ENCODE measurements around the gene KCNJ15. TPM values are rescaled to one million over a fixed set of nuclear protein-coding genes. Genes with fewer than 3 reads are reported as not detected.

KCNJ15 gene
- total RNA-seq, 5 donors from 2014 or later (not counting 1 experiment from before 2014, with no cell fraction given) = 0.09 to 0.66 (median 0.43) TPM

DNA sequence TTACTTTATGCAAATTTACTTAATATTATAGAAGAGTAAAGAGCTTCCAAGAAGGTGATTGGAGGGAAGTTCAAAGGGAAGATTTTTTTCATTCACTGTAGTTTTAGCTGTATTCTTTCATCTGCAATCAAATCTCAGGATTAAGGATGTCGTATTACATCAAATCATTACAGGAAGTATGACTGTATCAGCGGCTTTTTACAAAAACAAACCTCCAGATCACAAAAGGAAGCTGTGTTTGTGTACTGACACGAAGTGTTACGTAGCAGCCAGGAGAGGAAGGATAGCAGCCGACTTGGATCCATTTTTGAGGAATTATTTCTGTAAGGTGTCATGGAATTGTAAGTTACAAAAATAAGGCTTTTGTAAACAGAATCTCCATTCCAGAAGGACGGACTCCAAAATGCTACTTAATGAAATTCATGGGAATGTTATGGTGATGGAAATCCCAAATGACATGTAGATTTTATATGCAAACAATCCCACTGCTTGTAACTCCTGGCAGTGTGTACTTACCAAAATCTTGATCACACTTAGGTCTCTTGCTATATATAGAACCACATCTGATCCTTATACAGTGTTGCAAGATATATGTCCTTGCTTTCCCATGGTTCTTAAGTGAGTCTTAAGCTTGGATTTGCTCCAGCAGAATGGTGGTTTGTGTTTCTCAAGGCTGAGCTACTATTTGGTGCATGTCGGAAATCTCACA lies 49.8 kb downstream of the KCNJ15 start:
- POLR2A ChIA-PET = interaction anchor here (0.6 to 1.1 kb wide), 4 partner anchors 10 to 872 kb away, joined by 3 read pairs; no protein-coding TSS in a partner anchor

DNA sequence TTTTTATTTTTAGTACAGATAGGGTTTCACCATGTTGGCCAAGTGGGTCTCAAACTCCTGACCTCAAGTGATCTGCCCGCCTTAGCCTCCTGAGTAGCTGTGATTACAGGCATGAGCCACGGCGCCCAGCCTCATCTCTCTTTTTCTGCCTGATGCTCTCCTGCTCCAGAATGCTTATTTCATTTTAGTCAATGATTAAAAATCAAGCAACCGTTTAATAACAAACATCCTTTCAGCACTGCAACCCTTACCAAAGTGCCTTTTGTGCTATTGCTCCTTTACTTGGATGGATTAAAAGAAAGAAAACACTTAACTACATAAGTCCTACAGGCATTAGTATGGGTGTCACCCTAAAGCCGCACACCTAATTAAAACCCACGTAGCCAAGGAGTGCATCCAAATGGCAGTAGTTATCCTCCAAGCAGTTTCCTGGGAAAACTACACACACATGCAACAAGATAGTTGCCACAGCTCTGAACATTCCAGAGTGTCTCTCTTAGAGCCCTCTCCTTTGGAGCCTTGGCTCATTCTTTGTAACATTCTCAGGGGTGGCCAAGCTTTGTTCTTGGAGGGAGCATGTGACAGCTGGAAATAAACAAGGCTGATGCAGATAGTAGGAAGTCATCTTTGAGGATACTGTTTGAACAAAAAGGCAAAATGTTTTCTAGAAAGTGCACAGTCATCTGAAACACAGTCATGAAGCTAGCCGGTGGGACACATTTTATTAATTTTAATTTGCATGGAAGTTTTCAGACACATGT lies 51.2 kb downstream of the KCNJ15 start:
- POLR2A ChIA-PET = interaction anchor here in 1 of 2 donors (0.8 kb wide), 1 partner anchor 31 kb away, joined by 8 read pairs; no protein-coding TSS in a partner anchor
- H3K4me3 ChIP-seq (ENCODE audit: control insufficient read depth in 1 of 2, extremely low read depth in 1 of 2, low read length in 1 of 2) = no peak overlapping the region
- Mint-ChIP-seq H3K4me3 (no peak overlapping the region), H3K27me3 (no peaks in the 10 kb centered on the region), H3K9me3 (no peaks in the 10 kb centered on the region), H3K4me1 (peaks cover 14 to 18% (median 17%) of the 10 kb centered on the region in 3 donors), H3K27ac (no peak overlapping the region), H3K36me3 (no peaks in the 10 kb centered on the region)
- ATAC-seq (replicated peaks in 1 of 4) (no peak), DNase-seq (no peak)
- WGBS (ENCODE audit: insufficient coverage) = 90% methylated on average over 3 of the region's 7 CpGs
- CTCF ChIA-PET = interaction anchor here (0.7 to 2.1 kb wide), 3 partner anchors 14 to 150 kb away, joined by 3 to 5 read pairs (median 5); no protein-coding TSS in a partner anchor
- no peaks in the 10 kb centered on the region for H3K27me3 ChIP-seq (replicated peaks in 1 of 2; ENCODE audit: control insufficient read depth in 2 of 2, extremely low read depth in 1 of 2, insufficient read depth in 2 of 2, low read length in 1 of 2)
- H3K9me3 ChIP-seq = no peaks in the 10 kb centered on the region
- no peaks in the 10 kb centered on the region for H3K36me3 ChIP-seq (ENCODE audit: control insufficient read depth in 2 of 2, extremely low read depth in 1 of 2, insufficient read depth in 1 of 2, low read length in 1 of 2)
- peaks cover 4 to 7% of the 10 kb centered on the region in 2 experiments for H3K4me1 ChIP-seq (ENCODE audit: control insufficient read depth in 1 of 2, extremely low read depth in 1 of 2, insufficient read depth in 2 of 2, low read length in 2 of 2)
- H3K27ac ChIP-seq (ENCODE audit: low read length) = no peak overlapping the region

More for the DNA sequence above, 49.8 kb downstream of the KCNJ15 start:
- no peaks in the 10 kb centered on the region for H3K9me3 ChIP-seq
- no peaks in the 10 kb centered on the region for H3K27me3 ChIP-seq (replicated peaks in 1 of 2; ENCODE audit: control insufficient read depth in 2 of 2, extremely low read depth in 1 of 2, insufficient read depth in 2 of 2, low read length in 1 of 2)
- H3K4me1 Mint-ChIP-seq = peaks cover 17 to 21% (median 17%) of the 10 kb centered on the region in 3 donors
- peak overlapping the region; percentile 76 to 77 for H3K27ac Mint-ChIP-seq
- H3K4me3 Mint-ChIP-seq = peak overlapping the region in 1 of 3 donors; percentile 31
- H3K27ac ChIP-seq (ENCODE audit: low read length) = peak overlapping the region; percentile 8
- ATAC-seq (replicated peaks in 1 of 4) (peak in 3 of 4 experiments; percentile 63 to 94 (median 70)), DNase-seq (peak in 4 of 35 experiments; percentile 9 to 63 (median 24))
- H3K9me3 Mint-ChIP-seq = no peaks in the 10 kb centered on the region
- no peaks in the 10 kb centered on the region for H3K36me3 Mint-ChIP-seq
- H3K4me3 ChIP-seq (ENCODE audit: control insufficient read depth in 1 of 2, extremely low read depth in 1 of 2, low read length in 1 of 2) = no peak overlapping the region
- no peaks in the 10 kb centered on the region for H3K27me3 Mint-ChIP-seq
- H3K36me3 ChIP-seq (ENCODE audit: control insufficient read depth in 2 of 2, extremely low read depth in 1 of 2, insufficient read depth in 1 of 2, low read length in 1 of 2) = no peaks in the 10 kb centered on the region
- CTCF ChIA-PET = interaction anchor here in 1 of 2 donors (0.8 to 2.1 kb wide), 4 partner anchors 13 to 90 kb away, joined by 3 to 6 read pairs (median 4); no protein-coding TSS in a partner anchor
- H3K4me1 ChIP-seq (ENCODE audit: control insufficient read depth in 1 of 2, extremely low read depth in 1 of 2, insufficient read depth in 2 of 2, low read length in 2 of 2) = peaks cover 4 to 7% of the 10 kb centered on the region in 2 experiments
- WGBS (ENCODE audit: insufficient coverage) = no CpG with 5 or more reads among the region's 7 CpGs

DNA sequence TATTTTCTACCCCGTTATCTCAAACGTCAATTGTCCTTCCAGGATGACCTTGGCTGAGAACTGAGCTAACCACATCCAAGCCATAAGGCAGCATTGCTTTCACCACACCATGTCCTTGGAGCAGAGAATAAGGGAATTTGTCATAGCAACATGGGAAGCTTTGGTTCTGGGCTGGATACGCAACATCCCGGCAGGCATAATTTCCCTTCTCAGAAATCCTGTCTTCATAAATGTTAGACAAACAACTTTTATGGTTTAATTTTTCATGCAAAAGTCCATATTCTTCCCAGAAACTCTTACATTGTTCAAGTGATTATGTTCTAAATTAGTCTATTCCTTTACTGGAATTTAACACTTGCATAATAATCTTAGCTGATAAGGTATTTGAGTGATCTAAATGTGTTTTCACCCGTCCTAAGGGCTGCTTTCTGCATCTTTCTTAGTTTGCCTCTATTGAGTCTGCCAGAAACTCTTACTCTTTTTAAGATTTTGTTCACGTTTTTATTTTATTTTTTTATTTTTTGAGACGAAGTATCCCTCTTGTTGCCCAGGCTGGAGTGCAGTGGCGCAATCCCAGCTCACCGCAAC lies 51.8 kb downstream of the KCNJ15 start:
- Mint-ChIP-seq H3K27me3 (peaks cover 0 to 6% of the 10 kb centered on the region in 2 donors), H3K9me3 (peaks cover 0 to 6% (median 0%) of the 10 kb centered on the region in 3 donors), H3K36me3 (no peaks in the 10 kb centered on the region), H3K4me1 (peaks cover 14 to 23% (median 18%) of the 10 kb centered on the region in 3 donors), H3K4me3 (no peak overlapping the region), H3K27ac (no peak overlapping the region)
- no CpG with 5 or more reads among the region's 9 CpGs for WGBS (ENCODE audit: insufficient coverage)
- Histone ChIP-seq H3K27me3 (replicated peaks in 1 of 2; ENCODE audit: control insufficient read depth in 2 of 2, extremely low read depth in 1 of 2, insufficient read depth in 2 of 2, low read length in 1 of 2) (no peaks in the 10 kb centered on the region), H3K36me3 (ENCODE audit: control insufficient read depth in 2 of 2, extremely low read depth in 1 of 2, insufficient read depth in 1 of 2, low read length in 1 of 2) (no peaks in the 10 kb centered on the region), H3K4me1 (ENCODE audit: control insufficient read depth in 1 of 2, extremely low read depth in 1 of 2, insufficient read depth in 2 of 2, low read length in 2 of 2) (peaks cover 4 to 7% of the 10 kb centered on the region in 2 experiments), H3K4me3 (ENCODE audit: control insufficient read depth in 1 of 2, extremely low read depth in 1 of 2, low read length in 1 of 2) (no peak overlapping the region), H3K9me3 (no peaks in the 10 kb centered on the region), H3K27ac (ENCODE audit: low read length) (no peak overlapping the region)
- ChIA-PET CTCF (interaction anchor here (0.7 to 2.1 kb wide), 2 partner anchors 15 to 57 kb away, joined by 3 to 5 read pairs; no protein-coding TSS in a partner anchor), POLR2A (interaction anchor here in 1 of 2 donors (0.6 kb wide), 1 partner anchor 20 kb away, joined by 4 read pairs; no protein-coding TSS in a partner anchor)
- ATAC-seq (replicated peaks in 1 of 4) (no peak), DNase-seq (no peak)

GRCh38 chr21:38310646-38311485 lies 54.1 kb downstream of the KCNJ15 start:
- Histone ChIP-seq H3K27ac (ENCODE audit: low read length) (no peak overlapping the region), H3K9me3 (no peaks in the 10 kb centered on the region), H3K4me1 (ENCODE audit: control insufficient read depth in 1 of 2, extremely low read depth in 1 of 2, insufficient read depth in 2 of 2, low read length in 2 of 2) (peaks cover 2 to 7% of the 10 kb centered on the region in 2 experiments), H3K4me3 (ENCODE audit: control insufficient read depth in 1 of 2, extremely low read depth in 1 of 2, low read length in 1 of 2) (no peak overlapping the region), H3K36me3 (ENCODE audit: control insufficient read depth in 2 of 2, extremely low read depth in 1 of 2, insufficient read depth in 1 of 2, low read length in 1 of 2) (no peaks in the 10 kb centered on the region), H3K27me3 (replicated peaks in 1 of 2; ENCODE audit: control insufficient read depth in 2 of 2, extremely low read depth in 1 of 2, insufficient read depth in 2 of 2, low read length in 1 of 2) (no peaks in the 10 kb centered on the region)
- ATAC-seq (replicated peaks in 1 of 4) (no peak), DNase-seq (no peak)
- WGBS (ENCODE audit: insufficient coverage) = 89% methylated on average over 7 of the region's 9 CpGs
- Mint-ChIP-seq H3K9me3 (peaks cover 0 to 7% (median 0%) of the 10 kb centered on the region in 3 donors), H3K4me1 (peaks cover 10 to 20% (median 14%) of the 10 kb centered on the region in 3 donors), H3K27ac (no peak overlapping the region), H3K4me3 (no peak overlapping the region), H3K27me3 (peaks cover 3 to 12% of the 10 kb centered on the region in 2 donors), H3K36me3 (no peaks in the 10 kb centered on the region)
- ChIA-PET CTCF (no interaction called here), POLR2A (interaction anchor here in 1 of 2 donors (0.7 kb wide), 1 partner anchor 17 kb away, joined by 3 read pairs; no protein-coding TSS in a partner anchor)

DNA sequence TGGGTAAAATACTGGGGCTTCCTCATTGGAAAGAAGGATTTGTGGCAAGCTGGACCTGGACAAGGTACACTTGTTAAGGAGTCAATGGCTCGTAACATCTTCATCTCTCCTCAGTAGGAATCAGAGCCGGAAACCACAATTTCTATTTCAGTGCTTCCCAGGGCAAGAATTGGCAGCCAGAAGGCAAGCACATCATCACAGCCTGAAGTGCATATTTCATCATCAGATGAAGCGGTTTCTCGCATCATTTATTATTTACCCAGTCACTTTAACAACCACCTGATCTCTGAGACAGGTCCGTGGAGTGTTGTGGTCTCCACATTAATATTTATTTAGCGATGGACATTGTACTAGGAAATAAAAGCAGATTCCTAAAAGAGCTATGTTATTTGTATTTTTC lies 55.0 kb downstream of the KCNJ15 start:
- Histone ChIP-seq H3K9me3 (no peaks in the 10 kb centered on the region), H3K4me1 (ENCODE audit: control insufficient read depth in 1 of 2, extremely low read depth in 1 of 2, insufficient read depth in 2 of 2, low read length in 2 of 2) (peaks cover 0 to under 1% of the 10 kb centered on the region in 2 experiments), H3K36me3 (ENCODE audit: control insufficient read depth in 2 of 2, extremely low read depth in 1 of 2, insufficient read depth in 1 of 2, low read length in 1 of 2) (no peaks in the 10 kb centered on the region), H3K27ac (ENCODE audit: low read length) (no peak overlapping the region), H3K27me3 (replicated peaks in 1 of 2; ENCODE audit: control insufficient read depth in 2 of 2, extremely low read depth in 1 of 2, insufficient read depth in 2 of 2, low read length in 1 of 2) (no peaks in the 10 kb centered on the region), H3K4me3 (ENCODE audit: control insufficient read depth in 1 of 2, extremely low read depth in 1 of 2, low read length in 1 of 2) (no peak overlapping the region)
- H3K27me3 Mint-ChIP-seq = peaks cover 3 to 12% of the 10 kb centered on the region in 2 donors
- 100% methylated on average over 1 of the region's 6 CpGs for WGBS (ENCODE audit: insufficient coverage)
- no peaks in the 10 kb centered on the region for H3K36me3 Mint-ChIP-seq
- H3K4me3 Mint-ChIP-seq = no peak overlapping the region
- POLR2A ChIA-PET = interaction anchor here in 1 of 2 donors (0.7 kb wide), 1 partner anchor 18 kb away, joined by 3 read pairs; no protein-coding TSS in a partner anchor
- no peak overlapping the region for H3K27ac Mint-ChIP-seq
- H3K4me1 Mint-ChIP-seq = peaks cover 4 to 12% (median 7%) of the 10 kb centered on the region in 3 donors
- ATAC-seq (replicated peaks in 1 of 4) = no peak
- DNase-seq = no peak
- peaks cover 0 to 7% (median 0%) of the 10 kb centered on the region in 3 donors for H3K9me3 Mint-ChIP-seq
- CTCF ChIA-PET = no interaction called here
